WERI-Rb-1 (cell line): ENCODE data around the gene CASQ1.
A peak's percentile ranks its signal among the peaks of the same experiment; 100 is the strongest.

Source experiments
- DNase-seq: peaks from one replicate; pipeline ENCODE4 v3.0.0-alpha.2; 2020
- H3K27ac ChIP-seq: fragments of 250-450 bp; sonication (Bioruptor Pico); 2 replicates; pipeline ENCODE4 v1.5.1; 2020; ENCODE audit warnings: mild to moderate bottlenecking, moderate library complexity
- H3K27me3 ChIP-seq: fragments of 250-450 bp; sonication (Bioruptor Pico); 2 replicates; pipeline ENCODE4 v1.5.1; 2021; ENCODE audit warnings: mild to moderate bottlenecking, low read depth, moderate library complexity; ENCODE audit not compliant: insufficient read depth, severe bottlenecking
- H3K36me3 ChIP-seq: fragments of 250-450 bp; sonication (Bioruptor Pico); 2 replicates; pipeline ENCODE4 v1.5.1; 2020; ENCODE audit warnings: mild to moderate bottlenecking, moderate library complexity
- H3K4me3 ChIP-seq: 2 replicates; pipeline ENCODE4 v1.5.1; 2011; ENCODE audit warnings: low read depth, mild to moderate bottlenecking, control low read depth, low read length
- H3K9me3 ChIP-seq: fragments of 250-450 bp; sonication (Bioruptor Pico); 2 replicates; pipeline ENCODE4 v1.5.1; 2021; ENCODE audit warnings: mild to moderate bottlenecking, moderate library complexity; ENCODE audit not compliant: severe bottlenecking
- TF ChIP-seq, protein P1 (sequence below): IDR thresholded peaks from 2 replicates; pipeline ENCODE4 v1.5.1; 2011; ENCODE audit warnings: low read depth, mild to moderate bottlenecking, control low read depth, inconsistent platforms, low read length

The CASQ1 gene

GRCh38 chr1:160205242-160206035 lies 15.1 kb downstream of the CASQ1 start, which contains the start of gene PEA15:
TSS of gene PEA15 (plus strand) at chr1:160205384. CDS start at chr1:160211545, 6,161 bp downstream.
- Histone ChIP-seq H3K9me3 (no peaks in the 10 kb centered on the region), H3K36me3 (peaks cover 42% of the 10 kb centered on the region), H3K27me3 (no peaks in the 10 kb centered on the region), H3K4me3 (peak within 1 kb of the TSS; percentile 82), H3K27ac (peak within 1 kb of the TSS; percentile 88)
- peak; percentile 90 for DNase-seq
- TF ChIP-seq, protein P1, sequence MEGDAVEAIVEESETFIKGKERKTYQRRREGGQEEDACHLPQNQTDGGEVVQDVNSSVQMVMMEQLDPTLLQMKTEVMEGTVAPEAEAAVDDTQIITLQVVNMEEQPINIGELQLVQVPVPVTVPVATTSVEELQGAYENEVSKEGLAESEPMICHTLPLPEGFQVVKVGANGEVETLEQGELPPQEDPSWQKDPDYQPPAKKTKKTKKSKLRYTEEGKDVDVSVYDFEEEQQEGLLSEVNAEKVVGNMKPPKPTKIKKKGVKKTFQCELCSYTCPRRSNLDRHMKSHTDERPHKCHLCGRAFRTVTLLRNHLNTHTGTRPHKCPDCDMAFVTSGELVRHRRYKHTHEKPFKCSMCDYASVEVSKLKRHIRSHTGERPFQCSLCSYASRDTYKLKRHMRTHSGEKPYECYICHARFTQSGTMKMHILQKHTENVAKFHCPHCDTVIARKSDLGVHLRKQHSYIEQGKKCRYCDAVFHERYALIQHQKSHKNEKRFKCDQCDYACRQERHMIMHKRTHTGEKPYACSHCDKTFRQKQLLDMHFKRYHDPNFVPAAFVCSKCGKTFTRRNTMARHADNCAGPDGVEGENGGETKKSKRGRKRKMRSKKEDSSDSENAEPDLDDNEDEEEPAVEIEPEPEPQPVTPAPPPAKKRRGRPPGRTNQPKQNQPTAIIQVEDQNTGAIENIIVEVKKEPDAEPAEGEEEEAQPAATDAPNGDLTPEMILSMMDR, result no peak

DNA sequence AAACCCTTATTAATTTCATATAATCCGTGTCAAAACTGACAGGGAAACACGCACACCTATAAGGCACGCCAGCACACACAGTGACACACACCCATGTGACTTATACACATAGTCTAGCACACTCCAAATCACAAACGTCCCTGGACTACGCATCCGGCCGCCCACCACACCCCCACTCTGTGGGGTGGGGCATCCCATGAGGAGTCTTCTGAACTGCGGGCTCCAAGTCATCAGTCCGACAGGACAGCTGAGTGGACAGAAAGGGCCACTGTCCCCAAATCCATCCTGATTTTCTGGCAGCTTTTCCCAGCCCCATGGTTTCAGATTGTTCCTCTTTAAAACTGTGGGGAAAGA lies 15.6 kb downstream of the CASQ1 start:
- Histone ChIP-seq H3K27ac (peak overlapping the region; percentile 88), H3K36me3 (peaks cover 46% of the 10 kb centered on the region)
- DNase-seq, result no peak

DNA sequence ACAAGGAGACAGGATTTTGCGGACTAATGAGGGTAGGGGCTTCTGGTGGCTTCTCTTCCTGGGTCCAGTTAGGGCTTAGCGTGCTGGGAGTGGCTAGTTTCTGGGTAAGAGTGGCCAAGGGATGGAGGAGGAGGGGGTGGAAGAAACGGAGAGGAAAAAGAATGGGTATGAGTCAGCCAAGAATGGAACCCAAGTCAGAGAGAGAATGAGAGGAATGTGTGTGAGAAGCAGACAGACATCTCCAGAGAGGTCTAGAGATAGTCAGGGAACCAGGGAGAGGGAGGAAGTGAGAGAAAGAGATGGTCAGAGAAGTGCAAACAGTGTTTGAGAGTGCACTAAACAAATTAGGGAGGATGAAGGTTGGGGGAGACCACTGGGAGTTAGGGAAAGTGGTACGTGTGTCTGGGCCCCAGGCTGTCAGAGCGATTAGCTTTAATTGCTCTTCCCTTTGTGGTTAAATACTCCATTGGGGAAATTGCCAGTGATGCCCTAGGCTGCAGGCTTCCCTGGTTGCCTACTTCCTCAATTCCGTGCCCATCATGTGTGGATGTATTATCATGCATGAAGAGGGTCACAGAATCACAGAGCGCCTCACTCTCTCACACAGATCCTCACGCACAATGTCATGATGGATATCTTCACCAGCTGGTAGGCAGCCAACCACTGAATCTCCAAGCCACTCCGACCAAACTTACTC lies 16.2 kb downstream of the CASQ1 start:
- Histone ChIP-seq H3K27me3 (no peaks in the 10 kb centered on the region), H3K36me3 (peaks cover 52% of the 10 kb centered on the region), H3K9me3 (no peaks in the 10 kb centered on the region), H3K27ac (no peak overlapping the region), H3K4me3 (peak overlapping the region; percentile 82)
- DNase-seq, result no peak
- TF ChIP-seq, protein P1, result no peak

More for the DNA sequence above, 15.6 kb downstream of the CASQ1 start:
- Histone ChIP-seq H3K27me3 (no peaks in the 10 kb centered on the region), H3K4me3 (peak overlapping the region; percentile 82), H3K9me3 (no peaks in the 10 kb centered on the region)
- TF ChIP-seq, protein P1, result no peak

DNA sequence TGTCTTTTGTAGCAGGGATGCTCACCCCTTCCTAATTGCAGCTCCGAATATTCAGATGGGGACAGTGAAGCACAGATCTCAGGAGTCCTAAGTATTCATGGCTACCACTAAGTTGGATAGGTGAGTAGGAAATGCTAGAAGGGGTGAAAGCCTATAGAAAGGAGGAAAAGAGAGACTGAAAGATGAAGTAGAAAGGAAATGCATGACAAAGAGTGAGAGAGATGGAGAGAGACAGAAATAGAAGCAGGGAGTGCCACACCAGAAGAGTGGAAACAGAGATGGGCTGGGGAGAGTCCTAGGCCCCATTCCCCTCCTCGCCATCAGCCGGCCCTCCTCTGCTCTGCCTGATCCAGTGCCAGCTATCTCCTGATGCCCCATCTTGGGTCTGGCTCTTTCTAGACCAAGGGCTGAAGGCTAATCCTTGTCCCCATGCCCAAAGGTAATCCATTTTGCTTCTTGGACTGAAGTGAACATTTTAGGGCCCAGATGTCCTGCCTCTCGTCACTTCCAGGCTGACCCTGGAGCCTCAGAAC lies 16.8 kb downstream of the CASQ1 start:
- no peak overlapping the region for H3K4me3 ChIP-seq
- DNase-seq, result no peak
- TF ChIP-seq, protein P1, result no peak
- H3K9me3 ChIP-seq, result no peaks in the 10 kb centered on the region
- 0 out of 2 replicates have a peak overlapping the region, but pooled peaks have one; percentile 1 for H3K27ac ChIP-seq
- no peaks in the 10 kb centered on the region for H3K27me3 ChIP-seq
- peaks cover 58% of the 10 kb centered on the region for H3K36me3 ChIP-seq

- H3K27ac ChIP-seq, result peak overlapping the region; percentile 88
- H3K4me3 ChIP-seq, result no peak overlapping the region
- peak; percentile 33 for DNase-seq
- no peaks in the 10 kb centered on the region for H3K9me3 ChIP-seq
- no peaks in the 10 kb centered on the region for H3K27me3 ChIP-seq
- TF ChIP-seq, protein P1, result no peak
- peaks cover 66% of the 10 kb centered on the region for H3K36me3 ChIP-seq
These were observed 17.6 kb downstream of the CASQ1 start for GRCh38 chr1:160207771-160208556.
